LHCN-M2 (cell line): ENCODE data around the gene KRTAP4-11. TPM values are rescaled to one million over a fixed set of nuclear protein-coding genes. Genes with fewer than 3 reads are reported as not detected.
"Not testable (repeated sequence)": the region's sequence is repeated elsewhere in the genome, so short reads cannot be mapped to it uniquely, and the experiment has no call there.

ENCODE experiments used
- DNase-seq: peaks from one replicate; pipeline ENCODE4 v3.0.0-alpha.2; 2012; ENCODE audit warnings: low read depth
- polyA plus RNA-seq: library from polyadenylated mRNA; unstranded; fragments of >200 nt; gene quantifications from one replicate; pipeline ENCODE4 v1.2.1, GENCODE V29; 2012; ENCODE audit warnings: missing spikeins
- total RNA-seq: library from RNA; depleted of rRNA; stranded (reverse); fragments of >200 nt; gene quantifications from 2 replicates; pipeline ENCODE4 v1.2.3, GENCODE V29; 2014; rRNA removed

The KRTAP4-11 gene
- not detected in 2 replicates for total RNA-seq
- polyA plus RNA-seq: not detected

GRCh38 chr17:41117846-41118386 lies at the start of gene KRTAP4-11:
KRTAP4-11 (minus strand) TSS chr17:41118373; CDS start chr17:41118315, 58 bp downstream.
- peak; percentile 6 for DNase-seq

- peak; percentile 14 for DNase-seq
These were observed 49.4 kb upstream of the KRTAP4-11 start for GRCh38 chr17:41167561-41167960.

- no peak for DNase-seq
These were observed 45.7 kb upstream of the KRTAP4-11 start for GRCh38 chr17:41163828-41164227.

GRCh38 chr17:41160648-41161047 lies 42.5 kb upstream of the KRTAP4-11 start, which contains the start of gene KRTAP4-4:
KRTAP4-4 (minus strand) TSS chr17:41160748; CDS start chr17:41160691, 57 bp downstream.
- no peak for DNase-seq

GRCh38 chr17:41160190-41160589 lies 42.0 kb upstream of the KRTAP4-11 start:
- DNase-seq: not testable (repeated sequence)

- no peak for DNase-seq
These were observed 35.7 kb upstream of the KRTAP4-11 start for GRCh38 chr17:41153856-41154255.

- no peak for DNase-seq
These were observed 33.4 kb upstream of the KRTAP4-11 start for GRCh38 chr17:41151525-41151924.

GRCh38 chr17:41150026-41150425 lies 31.9 kb upstream of the KRTAP4-11 start:
- no peak for DNase-seq

- DNase-seq: no peak
These were observed 31.4 kb upstream of the KRTAP4-11 start, which contains the start of gene KRTAP4-5 for GRCh38 chr17:41149652-41149985. KRTAP4-5 (minus strand) TSS chr17:41149825; CDS start chr17:41149767, 58 bp downstream.

- peak; percentile 10 for DNase-seq
These were observed 30.9 kb upstream of the KRTAP4-11 start for GRCh38 chr17:41148971-41149651.

GRCh38 chr17:41147531-41148204 lies 29.5 kb upstream of the KRTAP4-11 start:
- no peak for DNase-seq

GRCh38 chr17:41145261-41145660 lies 27.1 kb upstream of the KRTAP4-11 start:
- DNase-seq: no peak

GRCh38 chr17:41144846-41145245 lies 26.7 kb upstream of the KRTAP4-11 start:
- DNase-seq: no peak

GRCh38 chr17:41141361-41141760 lies 23.2 kb upstream of the KRTAP4-11 start:
- no peak for DNase-seq

GRCh38 chr17:41140360-41141131 lies 22.4 kb upstream of the KRTAP4-11 start, which contains the start of gene KRTAP4-6:
KRTAP4-6 (minus strand) TSS chr17:41140544; CDS start chr17:41140487, 57 bp downstream.
- peak; percentile 61 for DNase-seq

- not testable (repeated sequence) for DNase-seq
These were observed 21.7 kb upstream of the KRTAP4-11 start for GRCh38 chr17:41139865-41140264.

GRCh38 chr17:41133880-41134735 lies 15.9 kb upstream of the KRTAP4-11 start:
- no peak for DNase-seq

GRCh38 chr17:41131979-41132378 lies 13.8 kb upstream of the KRTAP4-11 start:
- peak; percentile 37 for DNase-seq

- DNase-seq: no peak
These were observed 9.2 kb upstream of the KRTAP4-11 start for GRCh38 chr17:41127371-41127770.

GRCh38 chr17:41126412-41126811 lies 8.2 kb upstream of the KRTAP4-11 start:
- DNase-seq: no peak

GRCh38 chr17:41125064-41125463 lies 6.9 kb upstream of the KRTAP4-11 start:
- DNase-seq: no peak
